Esophagus muscularis mucosa (tissue), 4 donors: Measurements from ENCODE around the gene CACNA2D3.

ENCODE experiments used
- EP300 ChIP-seq: sonication (generic); formaldehyde crosslinking; IDR thresholded peaks from one replicate; pipeline ENCODE4 v1.6.1; 2017; ENCODE audit warnings: antibody characterized with exemption
- POLR2A ChIP-seq: fragments of 450-650 bp; IDR thresholded peaks from one replicate; pipeline ENCODE4 v1.6.1; 2017; ENCODE audit warnings: antibody characterized with exemption, moderate library complexity, mild to moderate bottlenecking, low read depth
- TF ChIP-seq, protein P1 (sequence below), 3 experiments: fragments of 200-600 bp in 2 of 3; fragments of 450-650 bp in 1 of 3; sonication (generic) in 2 of 3; IDR thresholded peaks; one replicate each; pipeline ENCODE4 v1.5.1; 2017 to 2019; ENCODE audit warnings: antibody characterized with exemption in 3 of 3, mild to moderate bottlenecking in 2 of 3, moderate library complexity in 1 of 3

DNA sequence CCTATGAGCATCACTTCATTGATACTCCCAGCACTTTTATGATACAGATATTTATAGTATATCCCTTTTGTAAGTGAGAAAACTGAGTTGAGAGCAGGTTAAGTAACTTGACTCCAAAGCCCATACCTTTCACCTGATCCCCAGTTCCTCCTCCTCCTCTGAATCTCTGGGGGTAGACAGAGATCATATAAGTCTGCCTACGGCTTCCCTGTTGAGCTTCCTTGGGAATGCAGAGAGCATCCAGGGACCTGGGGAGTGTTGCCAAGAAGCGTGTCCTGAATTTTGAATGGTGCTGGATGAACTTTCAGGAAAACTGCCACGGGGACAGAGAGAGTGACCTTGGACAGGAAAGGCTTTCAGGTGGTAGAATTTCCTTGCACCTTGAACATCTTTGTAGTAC is 537.0 kb downstream of the CACNA2D3 start:
- TF ChIP-seq EP300 (no peak), POLR2A (no peak)
- TF ChIP-seq, protein P1, sequence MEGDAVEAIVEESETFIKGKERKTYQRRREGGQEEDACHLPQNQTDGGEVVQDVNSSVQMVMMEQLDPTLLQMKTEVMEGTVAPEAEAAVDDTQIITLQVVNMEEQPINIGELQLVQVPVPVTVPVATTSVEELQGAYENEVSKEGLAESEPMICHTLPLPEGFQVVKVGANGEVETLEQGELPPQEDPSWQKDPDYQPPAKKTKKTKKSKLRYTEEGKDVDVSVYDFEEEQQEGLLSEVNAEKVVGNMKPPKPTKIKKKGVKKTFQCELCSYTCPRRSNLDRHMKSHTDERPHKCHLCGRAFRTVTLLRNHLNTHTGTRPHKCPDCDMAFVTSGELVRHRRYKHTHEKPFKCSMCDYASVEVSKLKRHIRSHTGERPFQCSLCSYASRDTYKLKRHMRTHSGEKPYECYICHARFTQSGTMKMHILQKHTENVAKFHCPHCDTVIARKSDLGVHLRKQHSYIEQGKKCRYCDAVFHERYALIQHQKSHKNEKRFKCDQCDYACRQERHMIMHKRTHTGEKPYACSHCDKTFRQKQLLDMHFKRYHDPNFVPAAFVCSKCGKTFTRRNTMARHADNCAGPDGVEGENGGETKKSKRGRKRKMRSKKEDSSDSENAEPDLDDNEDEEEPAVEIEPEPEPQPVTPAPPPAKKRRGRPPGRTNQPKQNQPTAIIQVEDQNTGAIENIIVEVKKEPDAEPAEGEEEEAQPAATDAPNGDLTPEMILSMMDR (IDR thresholded peaks at IDR 0.05), result no peak
